ENCODE measurements around the gene CACNB2. TPM values are rescaled to one million over a fixed set of nuclear protein-coding genes. Genes with fewer than 3 reads are reported as not detected.

Gene CACNB2
- total and polyA plus RNA-seq, 10 of the 15 experiments (the other 5 are each of a cell fraction or from before 2014, with no cell fraction given), result 0.62 to 8.1 (median 1.2) TPM

GRCh38 chr10:18306031-18306430 is 165.8 kb downstream of the CACNB2 start (continued):
- TF ChIP-seq BACH1 (IDR thresholded peaks at IDR 0.05; ENCODE audit: borderline replicate concordance) (no peak), STAT1 (conservative IDR thresholded peaks at IDR 0.05) (no peak), CREB1 (IDR thresholded peaks at IDR 0.05; ENCODE audit: low read depth) (no peak), CBX5 (IDR thresholded peaks at IDR 0.05; ENCODE audit: low read depth) (no peak)

DNA sequence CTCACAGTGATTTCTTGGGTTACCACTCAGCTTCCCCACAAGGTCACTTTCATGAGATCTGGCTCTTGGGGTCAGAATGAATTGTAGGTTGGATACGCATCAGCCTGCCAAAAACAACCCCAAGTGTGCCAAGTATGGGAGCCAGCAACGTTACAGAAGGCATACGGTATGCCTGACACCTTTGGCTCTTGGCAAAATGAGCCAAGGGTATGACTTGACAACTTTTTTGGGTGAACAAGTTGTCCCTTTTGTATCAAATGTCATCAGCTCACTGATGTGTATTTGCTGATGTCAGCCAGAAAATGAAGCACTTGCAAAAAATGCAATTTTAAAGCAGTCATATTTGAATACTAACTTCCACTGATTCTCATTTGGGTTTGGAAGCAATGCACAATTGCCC is 168.4 kb downstream of the CACNB2 start:
- DNase-seq (ENCODE audit: low read depth, low spot score), result no peak
- WGBS (ENCODE audit: insufficient coverage, insufficient replicate concordance, low lambda C conversion rate, missing lambda C conversion rate), result 37% methylated on average over 3 of the region's 3 CpGs
- intact Hi-C loops (cut with micrococcal nuclease; ENCODE audit: unreplicated experiment), result no loop called here
- H3K4me1 ChIP-seq (ENCODE audit: control insufficient read depth, insufficient read depth, low read length), result no peaks in the 10 kb centered on the region
- no peak overlapping the region for H3K9ac ChIP-seq (ENCODE audit: control insufficient read depth, insufficient read depth, low read length)
- no peaks in the 10 kb centered on the region for H3K9me3 ChIP-seq (replicated peaks; ENCODE audit: control insufficient read depth, insufficient read depth, low read length)
- H3K27me3 ChIP-seq (replicated peaks in 1 of 2; ENCODE audit: control insufficient read depth in 2 of 2, insufficient read depth in 2 of 2, low read length in 1 of 2), result no peaks in the 10 kb centered on the region
- H2AFZ ChIP-seq (ENCODE audit: control insufficient read depth, low read depth, low read length), result no peak overlapping the region
- H4K20me1 ChIP-seq (ENCODE audit: control insufficient read depth, insufficient read depth), result no peaks in the 10 kb centered on the region
- POLR2A ChIA-PET, result no interaction called here
- no peaks in the 10 kb centered on the region for H3K36me3 ChIP-seq (ENCODE audit: control insufficient read depth in 2 of 2, insufficient read depth in 2 of 2, low read length in 1 of 2)
- TF ChIP-seq IRF5 (IDR thresholded peaks at IDR 0.05; ENCODE audit: borderline replicate concordance) (no peak), FOXK2 (IDR thresholded peaks at IDR 0.05) (no peak), BMI1 (IDR thresholded peaks at IDR 0.05; ENCODE audit: borderline replicate concordance) (no peak), FOS (IDR thresholded peaks at IDR 0.05; ENCODE audit: borderline replicate concordance, extremely low read depth, insufficient read length) (no peak), WRNIP1 (IDR thresholded peaks at IDR 0.05; ENCODE audit: borderline replicate concordance, low read depth, low read length) (no peak), FOXM1 (IDR thresholded peaks at IDR 0.05; ENCODE audit: low read depth, low read length) (no peak), CHD4 (IDR thresholded peaks at IDR 0.05) (no peak), SRF (IDR thresholded peaks at IDR 0.05; ENCODE audit: low read depth in 2 of 2, low read length in 2 of 2) (no peak), TARDBP (IDR thresholded peaks at IDR 0.05; ENCODE audit: borderline replicate concordance) (no peak), EGR1 (IDR thresholded peaks at IDR 0.05; ENCODE audit: borderline replicate concordance in 1 of 2, low read depth in 2 of 2, low read length in 2 of 2) (no peak), SMC3 (IDR thresholded peaks at IDR 0.05; ENCODE audit: borderline replicate concordance, low read length) (no peak), BCLAF1 (IDR thresholded peaks at IDR 0.05) (no peak), ZNF274 (IDR thresholded peaks at IDR 0.05; ENCODE audit: insufficient read depth, insufficient read length) (no peak)
- TF ChIP-seq, protein P1, sequence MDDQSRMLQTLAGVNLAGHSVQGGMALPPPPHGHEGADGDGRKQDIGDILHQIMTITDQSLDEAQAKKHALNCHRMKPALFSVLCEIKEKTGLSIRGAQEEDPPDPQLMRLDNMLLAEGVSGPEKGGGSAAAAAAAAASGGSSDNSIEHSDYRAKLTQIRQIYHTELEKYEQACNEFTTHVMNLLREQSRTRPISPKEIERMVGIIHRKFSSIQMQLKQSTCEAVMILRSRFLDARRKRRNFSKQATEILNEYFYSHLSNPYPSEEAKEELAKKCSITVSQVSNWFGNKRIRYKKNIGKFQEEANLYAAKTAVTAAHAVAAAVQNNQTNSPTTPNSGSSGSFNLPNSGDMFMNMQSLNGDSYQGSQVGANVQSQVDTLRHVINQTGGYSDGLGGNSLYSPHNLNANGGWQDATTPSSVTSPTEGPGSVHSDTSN (IDR thresholded peaks at IDR 0.05; ENCODE audit: insufficient replicate concordance, low read depth, low read length), result no peak
- RAD21 ChIA-PET (ENCODE audit: unreplicated experiment), result no interaction called here
- H3K79me2 ChIP-seq (ENCODE audit: control insufficient read depth, insufficient read depth, low read length), result no peaks in the 10 kb centered on the region
- SMC1A ChIA-PET (ENCODE audit: uncharacterized antibody, unreplicated experiment), result interaction anchor here (1.1 to 1.7 kb wide), 2 partner anchors 10 to 164 kb away, joined by 3 to 4 read pairs; no protein-coding TSS in a partner anchor
- no peak overlapping the region for H3K4me3 ChIP-seq
- no TSS peak for BruUV-seq (replicated peaks)
- H3K4me2 ChIP-seq (ENCODE audit: control insufficient read depth, insufficient read depth), result no peak overlapping the region
- no peak for ATAC-seq
- H3K27ac ChIP-seq (ENCODE audit: control insufficient read depth, insufficient read depth), result no peak overlapping the region
- CTCF ChIA-PET, result no interaction called here
- no peak for FAIRE-seq
- in situ Hi-C loops (cut with MboI), result no loop called here

All from GM12878 (cell line).